HTERT RPE-1 (cell line): Measurements from ENCODE around the gene ARHGAP28.

Experiments
- in situ Hi-C: fragments of 300-500 bp; cut with MboI; formaldehyde crosslinking; loops from 4 replicates; pipeline ENCODE4 v1.14.3; 2020; ENCODE audit warnings: low sequenced_read_pairs

The ARHGAP28 gene

GRCh38 chr18:6859676-6860422 lies 130.3 kb downstream of the ARHGAP28 start:
- in situ Hi-C loops: no loop called here

DNA sequence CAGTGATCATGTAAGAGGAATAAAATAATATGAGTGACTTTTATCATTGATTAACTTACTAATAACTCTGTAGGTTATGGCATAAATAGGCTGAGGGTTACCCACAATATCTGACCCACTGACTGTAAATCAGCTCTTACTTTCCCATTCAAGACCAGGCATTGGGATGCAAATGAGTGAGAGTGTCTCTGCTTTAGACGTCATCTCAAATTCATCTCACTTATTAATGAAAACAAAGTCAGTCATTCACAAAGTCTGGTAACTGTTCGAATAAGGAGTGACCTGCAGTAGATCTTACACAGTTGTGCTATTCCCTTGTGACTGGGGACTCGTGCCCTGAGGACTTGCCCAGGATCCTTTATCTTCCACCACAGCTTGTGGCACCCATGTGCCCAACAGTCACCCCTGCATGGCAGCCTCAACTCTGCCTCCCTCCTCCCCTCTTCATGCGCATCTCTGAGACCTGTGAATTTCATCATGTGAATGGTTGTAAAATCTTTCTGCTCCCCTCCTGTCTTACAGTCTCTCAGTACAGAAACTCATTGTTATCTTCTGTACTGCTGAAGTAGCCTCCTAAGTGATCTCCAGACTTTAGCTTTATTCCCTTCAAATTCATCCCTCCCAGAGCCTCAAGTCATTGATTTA lies 131.4 kb downstream of the ARHGAP28 start:
- in situ Hi-C loops: no loop called here

- in situ Hi-C loops: no loop called here
Observed at GRCh38 chr18:6865251-6865650, 135.7 kb downstream of the ARHGAP28 start.

DNA sequence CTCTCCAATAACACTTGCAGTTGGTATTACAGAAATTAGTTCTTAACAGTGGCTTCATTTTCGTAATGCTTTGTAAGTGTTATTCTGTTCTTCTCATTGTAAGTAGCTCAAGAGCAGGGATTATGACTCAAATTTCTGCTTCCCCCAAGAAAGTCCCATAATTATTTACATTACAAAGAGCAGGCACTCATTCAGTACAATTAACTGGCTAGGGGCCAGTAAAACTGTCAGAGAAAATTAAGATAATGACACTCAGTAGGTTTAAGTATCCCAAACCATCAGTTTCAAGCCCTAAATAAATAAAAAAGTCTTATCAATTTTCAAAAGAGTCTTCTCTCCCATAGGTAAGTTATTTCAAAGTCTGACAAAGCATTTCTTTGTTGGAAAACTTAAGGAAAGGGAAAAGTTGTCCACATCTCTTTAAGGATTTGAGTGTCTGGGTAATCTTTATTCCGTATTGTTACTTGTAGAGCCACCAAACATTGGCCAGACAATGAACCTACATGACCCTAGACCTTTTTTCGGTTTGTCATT lies 137.1 kb downstream of the ARHGAP28 start:
- in situ Hi-C loops: no loop called here

DNA sequence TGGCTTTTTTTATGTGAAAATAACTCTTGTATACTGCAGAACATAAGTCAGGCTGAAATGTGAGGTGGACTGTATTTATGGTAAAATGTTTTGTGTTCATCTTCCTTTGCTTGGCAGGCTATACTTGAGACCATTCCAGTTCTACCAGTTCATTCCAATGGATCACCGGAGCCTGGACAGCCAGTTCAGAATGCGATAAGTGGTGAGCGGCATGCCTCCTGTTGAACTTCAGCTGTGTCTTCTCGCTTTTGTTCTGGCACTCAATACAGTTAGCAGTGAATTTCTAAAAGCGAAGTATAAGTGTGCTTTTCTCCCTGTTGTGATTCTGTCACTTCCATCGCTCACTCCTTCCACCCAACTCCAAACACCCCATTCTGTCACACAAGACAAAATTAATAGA lies 138.5 kb downstream of the ARHGAP28 start:
- in situ Hi-C loops: no loop called here

GRCh38 chr18:6871566-6871965 lies 142.1 kb downstream of the ARHGAP28 start:
- in situ Hi-C loops: no loop called here

GRCh38 chr18:6873040-6873751 lies 143.7 kb downstream of the ARHGAP28 start:
- in situ Hi-C loops: no loop called here

- in situ Hi-C loops: no loop called here
Observed at GRCh38 chr18:6874315-6874714, 144.8 kb downstream of the ARHGAP28 start.

- in situ Hi-C loops: no loop called here
Observed at GRCh38 chr18:6875749-6876148, 146.2 kb downstream of the ARHGAP28 start.

- in situ Hi-C loops: no loop called here
Observed at GRCh38 chr18:6876641-6877041, 147.1 kb downstream of the ARHGAP28 start.

DNA sequence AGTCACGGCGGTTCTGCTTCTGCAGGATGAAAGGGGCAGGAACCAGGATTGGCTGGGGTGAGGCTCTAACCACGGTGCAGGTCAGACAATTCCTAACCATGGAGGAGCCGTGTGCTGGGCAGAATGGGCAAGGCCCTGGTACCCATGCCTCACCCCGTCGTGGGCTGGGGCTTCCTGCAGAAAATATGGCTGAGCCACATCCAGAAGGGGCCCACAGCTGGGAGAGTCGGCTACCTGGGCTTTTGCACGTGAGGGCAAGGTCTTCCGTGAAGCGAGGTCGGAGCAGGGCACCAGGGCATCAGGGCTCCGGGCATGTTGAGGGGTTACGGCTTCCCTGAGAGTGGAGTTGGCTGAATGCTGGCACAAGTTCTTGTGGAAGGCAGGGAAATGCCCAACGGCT lies 147.8 kb downstream of the ARHGAP28 start:
- in situ Hi-C loops: no loop called here

DNA sequence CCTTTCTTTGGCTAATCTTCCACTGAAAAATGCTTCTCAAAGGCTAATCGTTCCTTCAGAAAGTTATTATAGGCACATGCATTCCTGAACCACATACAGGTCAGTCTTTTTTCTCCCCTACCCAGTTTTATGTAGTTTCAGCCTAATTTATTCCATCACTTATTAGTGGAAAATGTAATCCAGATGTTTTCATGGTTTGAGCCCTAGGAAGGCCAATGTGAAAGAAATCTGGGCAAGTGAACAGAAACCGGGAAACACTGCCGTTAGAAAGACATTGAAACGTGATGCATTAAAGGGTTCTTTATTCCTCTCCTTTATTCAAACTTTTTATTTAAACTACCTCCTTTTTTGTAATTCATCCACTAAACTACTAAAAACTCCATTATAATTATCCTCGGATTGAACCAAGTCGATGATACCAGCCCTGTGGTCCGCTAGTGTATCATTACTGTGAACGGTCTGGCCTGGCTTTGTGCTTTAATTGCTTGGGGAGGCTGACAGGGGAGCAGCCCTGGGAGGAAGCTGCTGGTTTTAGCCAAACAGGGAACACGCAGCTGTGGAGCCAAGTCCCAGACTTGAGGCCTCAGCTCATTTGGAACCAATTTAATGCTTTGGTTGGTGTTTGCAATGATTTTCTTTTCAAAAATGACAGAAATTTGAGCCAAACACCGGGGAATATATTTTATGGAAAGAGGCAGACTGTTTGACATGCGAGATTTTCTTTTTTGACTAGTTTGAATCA lies 149.2 kb downstream of the ARHGAP28 start:
- in situ Hi-C loops: no loop called here

DNA sequence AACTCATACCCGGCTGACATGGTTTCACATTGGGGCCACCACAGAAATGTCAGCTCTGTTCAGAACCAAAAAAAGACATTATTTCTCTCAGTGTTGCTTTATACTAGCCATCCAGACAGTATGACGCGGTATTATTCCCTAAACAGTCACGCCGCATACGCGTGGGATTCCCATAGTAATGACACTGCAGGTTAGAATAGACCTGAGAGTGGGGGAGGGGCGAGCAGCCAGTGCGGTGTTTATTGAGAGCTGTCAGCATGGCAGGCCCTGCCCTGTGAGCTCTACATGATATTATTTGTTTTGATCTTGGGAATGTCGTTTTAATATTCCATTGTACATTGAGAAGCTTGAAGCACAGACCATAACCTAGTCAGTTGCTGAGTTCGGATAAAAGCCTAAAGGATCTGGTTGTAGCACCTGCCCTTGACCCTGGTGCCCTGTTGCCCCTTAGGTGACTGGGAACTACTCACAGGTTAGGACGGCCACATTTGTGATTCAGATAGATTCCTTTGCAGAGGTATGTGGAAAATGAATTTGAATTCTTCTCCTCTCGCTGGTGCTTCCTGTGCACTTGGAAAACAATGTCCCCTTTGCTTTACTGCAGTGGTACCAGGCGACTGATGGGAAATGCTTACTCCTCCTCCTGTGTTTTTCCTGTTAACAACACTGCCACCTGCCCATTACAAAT lies 150.1 kb downstream of the ARHGAP28 start:
- in situ Hi-C loops: no loop called here

DNA sequence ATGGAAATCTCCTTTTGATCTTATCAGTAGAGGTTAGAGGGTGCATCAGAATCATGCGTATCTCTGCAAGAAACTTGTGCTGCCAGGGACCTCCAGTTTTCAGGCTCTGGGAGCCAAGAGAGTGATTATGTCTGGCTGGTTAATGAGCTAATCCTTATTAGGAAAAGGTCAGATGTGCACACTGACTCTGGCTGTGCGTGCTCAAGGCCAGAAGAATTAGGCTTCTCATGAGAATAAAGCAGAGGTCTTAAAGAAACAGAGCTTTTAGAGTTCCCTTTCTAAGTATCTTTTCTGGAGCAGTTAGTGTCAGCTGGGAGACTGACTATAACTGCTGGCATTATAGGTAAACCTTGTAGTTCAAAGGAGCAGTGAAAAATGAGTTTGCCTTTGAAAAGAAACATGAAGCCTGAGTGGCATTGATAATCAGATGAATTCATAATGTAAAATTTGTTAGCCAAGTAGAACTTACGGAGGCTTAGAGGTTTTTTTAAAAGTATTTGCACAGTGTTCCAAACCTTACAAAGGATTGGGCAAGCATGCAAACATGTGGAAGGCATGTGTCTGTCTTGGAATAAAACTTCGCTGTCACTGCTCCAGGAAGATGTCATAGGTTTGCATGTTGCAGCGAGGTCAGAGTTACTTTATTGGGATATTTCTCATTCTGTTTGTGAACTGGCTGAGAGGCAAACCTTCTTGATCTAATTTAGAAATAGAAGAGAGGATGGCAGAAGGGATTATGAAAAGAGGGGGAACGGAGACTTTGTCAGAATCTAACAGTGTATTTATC lies 151.7 kb downstream of the ARHGAP28 start:
- in situ Hi-C loops: no loop called here

DNA sequence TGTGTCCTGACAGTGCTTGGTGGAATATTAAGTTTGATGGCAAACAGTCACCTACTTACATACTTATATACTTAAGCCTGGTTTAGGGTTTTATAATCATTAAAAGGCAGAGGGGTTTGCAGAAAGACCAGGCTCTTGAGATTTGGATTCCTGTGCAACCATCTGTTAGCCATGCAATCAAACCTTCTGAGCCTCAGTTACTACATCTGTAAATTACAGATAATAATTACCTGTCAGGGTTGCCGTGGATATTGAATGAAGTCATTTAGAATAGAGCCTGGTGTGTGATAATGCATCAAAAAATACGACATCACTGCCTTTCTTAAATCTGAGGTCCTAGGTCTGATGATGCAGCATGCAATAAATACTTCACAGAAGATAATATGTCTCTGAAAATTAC lies 152.9 kb downstream of the ARHGAP28 start:
- in situ Hi-C loops: no loop called here

GRCh38 chr18:6885006-6885481 lies 155.5 kb downstream of the ARHGAP28 start:
- in situ Hi-C loops: no loop called here

DNA sequence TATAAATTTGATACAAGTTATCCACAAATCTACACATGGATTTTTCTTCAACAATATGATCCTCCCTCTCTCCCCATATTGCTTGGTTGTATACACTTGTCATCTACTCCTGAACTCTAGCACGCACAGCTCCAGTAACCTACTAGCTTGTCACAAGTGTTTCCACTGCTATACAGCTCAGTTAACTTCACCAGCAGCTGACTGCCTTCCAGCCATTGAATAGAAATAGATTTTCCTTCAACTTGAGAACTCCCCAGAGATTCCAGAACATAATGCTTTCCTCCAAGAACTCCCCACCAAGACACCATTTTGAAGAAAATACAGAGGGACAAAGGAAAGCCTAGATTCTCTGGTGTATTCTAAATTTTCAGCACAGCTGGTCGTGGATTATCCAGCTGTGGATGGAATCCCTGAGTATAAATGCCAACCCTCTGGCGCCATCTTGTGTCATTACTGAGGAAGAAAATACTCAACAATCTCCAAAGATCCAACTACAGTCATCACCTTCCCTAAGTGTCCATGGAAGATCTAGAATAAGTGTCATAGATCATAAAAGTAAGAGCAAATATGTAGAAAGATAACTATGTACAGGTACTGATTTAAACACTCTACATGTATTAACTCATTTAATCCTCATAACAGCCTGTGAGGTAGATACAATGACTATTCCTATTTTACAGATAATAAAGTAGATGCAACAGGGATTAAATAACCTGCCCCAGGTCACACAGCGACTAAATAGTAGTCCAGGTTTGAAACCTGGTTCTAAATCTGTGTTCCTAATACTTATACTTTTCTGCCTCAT lies 156.7 kb downstream of the ARHGAP28 start:
- in situ Hi-C loops: no loop called here

DNA sequence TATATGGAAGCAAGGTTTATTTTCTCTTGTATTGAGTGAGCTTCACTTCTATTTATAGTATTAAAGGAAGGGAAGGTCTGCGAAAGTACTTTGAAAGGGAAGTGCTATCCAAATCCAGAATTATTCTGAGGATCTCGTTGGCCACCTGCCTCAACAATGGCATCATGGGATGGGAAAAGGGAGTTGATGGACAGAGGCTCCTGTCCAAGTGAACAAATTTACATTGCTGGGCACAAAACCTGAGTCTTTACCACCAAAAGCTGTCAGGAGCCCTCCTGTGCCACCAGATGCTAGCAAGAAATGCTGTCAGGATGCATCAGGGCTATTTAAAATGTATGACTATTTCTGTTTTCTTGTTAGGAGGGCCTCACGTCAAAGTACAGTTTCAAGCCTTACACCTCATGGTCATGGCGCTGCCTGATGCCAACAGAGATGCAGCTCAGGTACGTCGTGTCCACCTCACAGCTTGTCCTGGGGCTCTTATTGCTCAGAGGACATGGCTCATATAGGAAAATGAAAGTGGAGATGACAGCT lies 157.3 kb downstream of the ARHGAP28 start:
- in situ Hi-C loops: no loop called here
